Measurements from ENCODE around the gene TEX53.

Gene TEX53

GRCh38 chr9:114641967-114642366 lies 15.6 kb downstream of the TEX53 start:
- Histone ChIP-seq H3F3A (ENCODE audit: insufficient read depth, low read length) (no peaks in the 10 kb centered on the region), H3K4me2 (ENCODE audit: low read depth, low read length) (no peak overlapping the region), H4K20me1 (ENCODE audit: insufficient read depth, low read length) (no peaks in the 10 kb centered on the region), H3K4me3 (ENCODE audit: low read length) (no peak overlapping the region), H3K79me2 (ENCODE audit: low read length) (no peaks in the 10 kb centered on the region), H3K36me3 (replicated peaks; ENCODE audit: insufficient read depth, low read length) (peaks cover 4% of the 10 kb centered on the region; the same call in 1 of the 2 replicates), H3K9me3 (replicated peaks; ENCODE audit: insufficient read depth, low read length) (no peaks in the 10 kb centered on the region), H2AFZ (ENCODE audit: low read length) (no peak overlapping the region), H3K27ac (ENCODE audit: low read length) (no peak overlapping the region), H3K9me2 (replicated peaks; ENCODE audit: insufficient read depth, low read length) (no peaks in the 10 kb centered on the region), H3K27me3 (replicated peaks; ENCODE audit: insufficient read depth, low read length) (no peaks in the 10 kb centered on the region), H3K9ac (ENCODE audit: low read length) (no peak overlapping the region), H3K4me1 (ENCODE audit: low read length) (no peaks in the 10 kb centered on the region)
- TF ChIP-seq CTCF (IDR thresholded peaks at IDR 0.05; ENCODE audit: low read length) (no peak), EZH2 (optimal IDR thresholded peaks at IDR 0.05; ENCODE audit: low read depth, low read length) (no peak), EZH2phosphoT487 (IDR thresholded peaks at IDR 0.05; ENCODE audit: low read length) (no peak)
- no peak for DNase-seq

GRCh38 chr9:114638404-114638803 lies 19.2 kb downstream of the TEX53 start:
- Histone ChIP-seq H3F3A (ENCODE audit: insufficient read depth, low read length) (no peaks in the 10 kb centered on the region), H3K36me3 (replicated peaks; ENCODE audit: insufficient read depth, low read length) (no peaks in the 10 kb centered on the region; the same call in 1 of the 2 replicates), H3K79me2 (ENCODE audit: low read length) (no peaks in the 10 kb centered on the region), H3K27me3 (replicated peaks; ENCODE audit: insufficient read depth, low read length) (no peaks in the 10 kb centered on the region), H3K27ac (ENCODE audit: low read length) (no peak overlapping the region), H3K9me2 (replicated peaks; ENCODE audit: insufficient read depth, low read length) (no peaks in the 10 kb centered on the region), H3K9ac (ENCODE audit: low read length) (no peak overlapping the region), H2AFZ (ENCODE audit: low read length) (no peak overlapping the region), H4K20me1 (ENCODE audit: insufficient read depth, low read length) (no peaks in the 10 kb centered on the region), H3K4me2 (ENCODE audit: low read depth, low read length) (no peak overlapping the region), H3K9me3 (replicated peaks; ENCODE audit: insufficient read depth, low read length) (no peaks in the 10 kb centered on the region), H3K4me3 (ENCODE audit: low read length) (no peak overlapping the region), H3K4me1 (ENCODE audit: low read length) (no peaks in the 10 kb centered on the region)
- DNase-seq = no peak
- TF ChIP-seq EZH2phosphoT487 (IDR thresholded peaks at IDR 0.05; ENCODE audit: low read length) (no peak), EZH2 (optimal IDR thresholded peaks at IDR 0.05; ENCODE audit: low read depth, low read length) (no peak), CTCF (IDR thresholded peaks at IDR 0.05; ENCODE audit: low read length) (no peak)

DNA sequence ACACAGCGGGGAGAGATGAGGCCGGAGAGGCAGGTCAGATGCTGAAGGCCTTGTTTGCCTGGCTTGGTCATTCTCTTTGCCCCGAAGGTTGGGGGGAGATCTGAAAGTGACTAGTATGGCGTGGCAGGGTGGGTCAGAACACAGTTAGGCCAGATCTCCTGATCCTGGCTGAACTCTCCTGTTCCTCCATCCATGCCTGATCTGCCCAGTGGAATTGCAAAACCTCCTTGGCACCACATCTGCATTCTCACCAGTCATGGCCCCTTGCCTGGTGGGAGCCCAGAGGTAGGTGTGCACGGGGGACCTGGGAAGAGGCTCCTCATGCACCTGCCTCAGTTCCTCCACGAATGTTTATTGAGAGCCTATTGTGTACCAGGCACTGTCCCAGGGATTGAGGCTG lies 23.2 kb downstream of the TEX53 start:
- Histone ChIP-seq H3K9me3 (replicated peaks; ENCODE audit: insufficient read depth, low read length) (no peaks in the 10 kb centered on the region), H3K9me2 (replicated peaks; ENCODE audit: insufficient read depth, low read length) (no peaks in the 10 kb centered on the region), H3K36me3 (replicated peaks; ENCODE audit: insufficient read depth, low read length) (peaks cover 8% of the 10 kb centered on the region), H3K27ac (ENCODE audit: low read length) (no peak overlapping the region), H3K27me3 (replicated peaks; ENCODE audit: insufficient read depth, low read length) (no peaks in the 10 kb centered on the region), H2AFZ (ENCODE audit: low read length) (no peak overlapping the region), H3K4me2 (ENCODE audit: low read depth, low read length) (no peak overlapping the region), H3K79me2 (ENCODE audit: low read length) (peaks cover 20% of the 10 kb centered on the region), H3K9ac (ENCODE audit: low read length) (no peak overlapping the region), H4K20me1 (ENCODE audit: insufficient read depth, low read length) (no peaks in the 10 kb centered on the region), H3K4me3 (ENCODE audit: low read length) (no peak overlapping the region), H3F3A (ENCODE audit: insufficient read depth, low read length) (no peaks in the 10 kb centered on the region), H3K4me1 (ENCODE audit: low read length) (no peaks in the 10 kb centered on the region)
- TF ChIP-seq EZH2 (optimal IDR thresholded peaks at IDR 0.05; ENCODE audit: low read depth, low read length) (no peak), CTCF (IDR thresholded peaks at IDR 0.05; ENCODE audit: low read length) (no peak), EZH2phosphoT487 (IDR thresholded peaks at IDR 0.05; ENCODE audit: low read length) (no peak)
- DNase-seq = no peak
